ENCODE results near the gene TMEM174. TPM values are rescaled to one million over a fixed set of nuclear protein-coding genes. Genes with fewer than 3 reads are reported as not detected.
"Not testable (repeated sequence)": the region's sequence is repeated elsewhere in the genome, so short reads cannot be mapped to it uniquely, and the experiment has no call there.

Gene TMEM174
- total RNA-seq, 1 donor from 2014 or later: not detected

- Mint-ChIP-seq H3K36me3 (ENCODE audit: low read depth, unreplicated experiment) (no peaks in the 10 kb centered on the region), H3K27me3 (ENCODE audit: low read depth, unreplicated experiment) (peaks cover 52% of the 10 kb centered on the region), H3K27ac (ENCODE audit: unreplicated experiment) (no peak overlapping the region), H3K4me3 (ENCODE audit: unreplicated experiment) (peak overlapping the region; percentile 73), H3K4me1 (ENCODE audit: low read depth, unreplicated experiment) (peaks cover 7% of the 10 kb centered on the region), H3K9me3 (ENCODE audit: unreplicated experiment) (peaks cover 9% of the 10 kb centered on the region)
- no peak for FAIRE-seq
- H4K20me1 ChIP-seq (ENCODE audit: insufficient read depth, low read length): no peaks in the 10 kb centered on the region
- no peaks in the 10 kb centered on the region for H3K36me3 ChIP-seq (ENCODE audit: insufficient read depth, low read length)
- no peak for DNase-seq (ENCODE audit: low read depth)
- peak overlapping the region; percentile 72 for H3K9ac ChIP-seq (ENCODE audit: low read length)
- H3K4me1 ChIP-seq (ENCODE audit: insufficient read depth, low read length): peaks cover 22% of the 10 kb centered on the region
- H3K4me2 ChIP-seq (ENCODE audit: low read length): peak overlapping the region; percentile 95
- H3K27ac ChIP-seq (ENCODE audit: low read depth, low read length): no peak overlapping the region
- H3K9me3 ChIP-seq (ENCODE audit: insufficient read depth, low read depth, low read length): no peaks in the 10 kb centered on the region
- peak overlapping the region; percentile 56 for H3K4me3 ChIP-seq (ENCODE audit: insufficient read depth, low read depth, low read length)
- H3K27me3 ChIP-seq (ENCODE audit: insufficient read depth, low read length): no peaks in the 10 kb centered on the region
- TF ChIP-seq EZH2 (IDR thresholded peaks at IDR 0.05; ENCODE audit: insufficient read depth, low read length) (no peak), CTCF (IDR thresholded peaks at IDR 0.05; ENCODE audit: insufficient read depth, low read depth, low read length) (no peak)
- peak overlapping the region; percentile 94 for H2AFZ ChIP-seq (ENCODE audit: low read depth, low read length)
- H3K79me2 ChIP-seq (ENCODE audit: insufficient read depth, low read length): no peaks in the 10 kb centered on the region
Observed at GRCh38 chr5:73215531-73215890, 42.5 kb downstream of the TMEM174 start.

GRCh38 chr5:73215891-73216610 is 43.1 kb downstream of the TMEM174 start:
- Histone ChIP-seq H3K27me3 (ENCODE audit: insufficient read depth, low read length) (no peaks in the 10 kb centered on the region), H3K36me3 (ENCODE audit: insufficient read depth, low read length) (no peaks in the 10 kb centered on the region), H3K9ac (ENCODE audit: low read length) (peak overlapping the region; percentile 72), H3K79me2 (ENCODE audit: insufficient read depth, low read length) (no peaks in the 10 kb centered on the region), H3K9me3 (ENCODE audit: insufficient read depth, low read depth, low read length) (no peaks in the 10 kb centered on the region), H3K4me3 (ENCODE audit: insufficient read depth, low read depth, low read length) (peak overlapping the region; percentile 56), H2AFZ (ENCODE audit: low read depth, low read length) (peak overlapping the region; percentile 94), H3K4me1 (ENCODE audit: insufficient read depth, low read length) (peaks cover 22% of the 10 kb centered on the region), H3K27ac (ENCODE audit: low read depth, low read length) (peak overlapping the region; percentile 68), H4K20me1 (ENCODE audit: insufficient read depth, low read length) (no peaks in the 10 kb centered on the region), H3K4me2 (ENCODE audit: low read length) (peak overlapping the region; percentile 95)
- TF ChIP-seq EZH2 (IDR thresholded peaks at IDR 0.05; ENCODE audit: insufficient read depth, low read length) (no peak), CTCF (IDR thresholded peaks at IDR 0.05; ENCODE audit: insufficient read depth, low read depth, low read length) (peak; percentile 25)
- peaks cover 7% of the 10 kb centered on the region for H3K4me1 Mint-ChIP-seq (ENCODE audit: low read depth, unreplicated experiment)
- DNase-seq (ENCODE audit: low read depth): peak; percentile 70
- H3K9me3 Mint-ChIP-seq (ENCODE audit: unreplicated experiment): peaks cover 5% of the 10 kb centered on the region
- no peak overlapping the region for H3K27ac Mint-ChIP-seq (ENCODE audit: unreplicated experiment)
- peaks cover 52% of the 10 kb centered on the region for H3K27me3 Mint-ChIP-seq (ENCODE audit: low read depth, unreplicated experiment)
- no peaks in the 10 kb centered on the region for H3K36me3 Mint-ChIP-seq (ENCODE audit: low read depth, unreplicated experiment)
- H3K4me3 Mint-ChIP-seq (ENCODE audit: unreplicated experiment): peak overlapping the region; percentile 73
- no peak for FAIRE-seq

DNA sequence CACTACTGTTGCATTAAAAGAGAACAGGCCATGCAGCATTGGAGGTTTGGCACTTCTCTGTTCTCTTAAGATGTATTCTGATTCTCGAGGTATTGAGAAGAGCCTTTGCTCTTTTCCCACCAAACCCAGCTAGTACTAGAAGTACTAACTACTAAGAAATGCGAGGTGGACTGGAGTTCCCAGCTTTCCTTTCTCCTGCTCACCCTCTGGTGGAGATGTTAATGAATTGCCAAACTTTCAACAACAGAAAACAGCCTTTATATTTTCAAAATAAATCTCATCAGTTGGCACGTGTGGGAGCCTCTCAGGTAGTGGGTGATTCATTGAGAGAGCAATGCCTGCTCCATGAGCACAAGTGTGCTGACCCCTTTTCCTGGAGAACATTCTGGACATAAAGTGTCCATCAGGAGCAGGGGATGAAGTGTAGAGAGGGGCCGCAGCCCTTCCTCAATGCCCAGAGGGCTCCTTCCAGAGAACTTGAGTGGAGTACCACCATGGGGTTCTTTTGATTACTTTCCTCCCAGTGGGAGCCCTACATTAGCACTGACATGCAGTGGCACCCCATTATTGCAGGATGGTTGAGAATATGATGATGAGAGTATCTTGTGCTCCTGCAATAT is 45.7 kb downstream of the TMEM174 start:
- no peaks in the 10 kb centered on the region for H3K36me3 Mint-ChIP-seq (ENCODE audit: low read depth, unreplicated experiment)
- Histone ChIP-seq H3K4me2 (ENCODE audit: low read length) (no peak overlapping the region), H3K36me3 (ENCODE audit: insufficient read depth, low read length) (no peaks in the 10 kb centered on the region), H3K27ac (ENCODE audit: low read depth, low read length) (no peak overlapping the region), H3K4me1 (ENCODE audit: insufficient read depth, low read length) (peaks cover 17% of the 10 kb centered on the region), H3K9me3 (ENCODE audit: insufficient read depth, low read depth, low read length) (no peaks in the 10 kb centered on the region), H3K4me3 (ENCODE audit: insufficient read depth, low read depth, low read length) (no peak overlapping the region), H3K9ac (ENCODE audit: low read length) (no peak overlapping the region), H4K20me1 (ENCODE audit: insufficient read depth, low read length) (no peaks in the 10 kb centered on the region), H2AFZ (ENCODE audit: low read depth, low read length) (no peak overlapping the region), H3K27me3 (ENCODE audit: insufficient read depth, low read length) (peaks cover 6% of the 10 kb centered on the region), H3K79me2 (ENCODE audit: insufficient read depth, low read length) (no peaks in the 10 kb centered on the region)
- no peak for TF ChIP-seq EZH2 (IDR thresholded peaks at IDR 0.05; ENCODE audit: insufficient read depth, low read length)
- TF ChIP-seq CTCF (IDR thresholded peaks at IDR 0.05; ENCODE audit: insufficient read depth, low read depth, low read length): peak; percentile 64
- peaks cover 66% of the 10 kb centered on the region for H3K27me3 Mint-ChIP-seq (ENCODE audit: low read depth, unreplicated experiment)
- no peaks in the 10 kb centered on the region for H3K9me3 Mint-ChIP-seq (ENCODE audit: unreplicated experiment)
- peaks cover 4% of the 10 kb centered on the region for H3K4me1 Mint-ChIP-seq (ENCODE audit: low read depth, unreplicated experiment)
- H3K4me3 Mint-ChIP-seq (ENCODE audit: unreplicated experiment): no peak overlapping the region
- DNase-seq (ENCODE audit: low read depth) (peak; percentile 41), FAIRE-seq (peak; percentile 64)
- H3K27ac Mint-ChIP-seq (ENCODE audit: unreplicated experiment): no peak overlapping the region

- DNase-seq (ENCODE audit: low read depth); H3K4me3 ChIP-seq (ENCODE audit: insufficient read depth, low read depth, low read length); H3K36me3 Mint-ChIP-seq (ENCODE audit: low read depth, unreplicated experiment); FAIRE-seq; H3K9ac ChIP-seq (ENCODE audit: low read length); H3K9me3 Mint-ChIP-seq (ENCODE audit: unreplicated experiment); H3K27ac ChIP-seq (ENCODE audit: low read depth, low read length); H4K20me1 ChIP-seq (ENCODE audit: insufficient read depth, low read length); H3K4me1 Mint-ChIP-seq (ENCODE audit: low read depth, unreplicated experiment); H3K27me3 ChIP-seq (ENCODE audit: insufficient read depth, low read length); H3K27ac Mint-ChIP-seq (ENCODE audit: unreplicated experiment); H3K4me3 Mint-ChIP-seq (ENCODE audit: unreplicated experiment); H2AFZ ChIP-seq (ENCODE audit: low read depth, low read length); H3K9me3 ChIP-seq (ENCODE audit: insufficient read depth, low read depth, low read length); H3K4me2 ChIP-seq (ENCODE audit: low read length); H3K36me3 ChIP-seq (ENCODE audit: insufficient read depth, low read length); H3K79me2 ChIP-seq (ENCODE audit: insufficient read depth, low read length): not testable (repeated sequence)
- H3K27me3 Mint-ChIP-seq (ENCODE audit: low read depth, unreplicated experiment): peaks cover 69% of the 10 kb centered on the region
- peaks cover 10% of the 10 kb centered on the region for H3K4me1 ChIP-seq (ENCODE audit: insufficient read depth, low read length)
Observed at GRCh38 chr5:73219336-73219735, 46.3 kb downstream of the TMEM174 start.

Data from astrocyte (in vitro differentiated cells and primary cell).